ENCODE data around the gene EDDM3A.
"Not testable (repeated sequence)": the region's sequence is repeated elsewhere in the genome, so short reads cannot be mapped to it uniquely, and the experiment has no call there.

The EDDM3A gene

DNA sequence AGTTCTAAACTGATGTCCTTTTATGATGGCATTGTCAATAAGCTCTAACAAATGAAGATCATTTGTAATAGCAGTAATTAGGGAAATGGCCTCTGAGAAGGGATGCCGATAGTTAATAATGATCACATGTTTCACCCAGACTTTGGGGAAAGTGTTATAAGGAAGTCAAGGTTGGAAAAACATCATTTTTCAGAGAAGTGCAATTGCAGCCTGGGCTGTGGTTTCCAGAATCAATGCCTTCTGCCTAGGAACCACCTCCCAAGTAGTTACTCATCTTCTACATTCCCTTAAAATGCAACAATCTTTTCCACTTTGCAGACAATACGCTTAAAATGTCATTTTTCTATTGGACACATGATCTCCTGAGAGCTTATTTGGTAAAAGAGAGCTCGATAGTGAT lies 879 bp downstream of the EDDM3A start:
- TF ChIP-seq, protein P1, sequence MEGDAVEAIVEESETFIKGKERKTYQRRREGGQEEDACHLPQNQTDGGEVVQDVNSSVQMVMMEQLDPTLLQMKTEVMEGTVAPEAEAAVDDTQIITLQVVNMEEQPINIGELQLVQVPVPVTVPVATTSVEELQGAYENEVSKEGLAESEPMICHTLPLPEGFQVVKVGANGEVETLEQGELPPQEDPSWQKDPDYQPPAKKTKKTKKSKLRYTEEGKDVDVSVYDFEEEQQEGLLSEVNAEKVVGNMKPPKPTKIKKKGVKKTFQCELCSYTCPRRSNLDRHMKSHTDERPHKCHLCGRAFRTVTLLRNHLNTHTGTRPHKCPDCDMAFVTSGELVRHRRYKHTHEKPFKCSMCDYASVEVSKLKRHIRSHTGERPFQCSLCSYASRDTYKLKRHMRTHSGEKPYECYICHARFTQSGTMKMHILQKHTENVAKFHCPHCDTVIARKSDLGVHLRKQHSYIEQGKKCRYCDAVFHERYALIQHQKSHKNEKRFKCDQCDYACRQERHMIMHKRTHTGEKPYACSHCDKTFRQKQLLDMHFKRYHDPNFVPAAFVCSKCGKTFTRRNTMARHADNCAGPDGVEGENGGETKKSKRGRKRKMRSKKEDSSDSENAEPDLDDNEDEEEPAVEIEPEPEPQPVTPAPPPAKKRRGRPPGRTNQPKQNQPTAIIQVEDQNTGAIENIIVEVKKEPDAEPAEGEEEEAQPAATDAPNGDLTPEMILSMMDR (IDR thresholded peaks at IDR 0.05; ENCODE audit: low read depth, low read length, missing control alignments): no peak
- DNase-seq (ENCODE audit: extremely low read depth, low read depth): no peak
- no peak overlapping the region for H3K4me3 ChIP-seq (replicated peaks; ENCODE audit: low read depth, low read length)

DNA sequence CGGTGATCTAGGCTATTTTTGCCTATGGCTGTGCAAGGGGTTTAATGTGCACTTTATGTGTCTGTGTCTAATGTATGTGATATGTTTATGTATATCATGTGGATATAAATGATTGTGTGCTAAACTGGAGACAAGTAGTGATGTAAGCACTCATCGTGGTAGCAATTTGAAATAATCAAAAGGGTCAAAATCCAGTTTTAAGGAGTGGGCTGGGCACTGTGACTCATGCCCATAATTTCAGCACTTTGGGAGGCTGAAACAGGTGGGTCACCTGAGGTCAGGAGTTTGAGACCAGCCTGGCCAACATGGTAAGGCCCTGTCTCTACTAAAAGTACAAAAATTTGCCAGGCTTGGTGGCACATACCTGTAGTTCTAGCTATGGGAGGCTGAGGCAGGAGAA lies 2.8 kb downstream of the EDDM3A start:
- TF ChIP-seq, protein P1 (IDR thresholded peaks at IDR 0.05; ENCODE audit: low read depth, low read length, missing control alignments): no peak
- H3K4me3 ChIP-seq (replicated peaks; ENCODE audit: low read depth, low read length): no peak overlapping the region
- no peak for DNase-seq (ENCODE audit: extremely low read depth, low read depth)

GRCh38 chr14:20750194-20750593 lies 4.5 kb downstream of the EDDM3A start:
- DNase-seq (ENCODE audit: extremely low read depth, low read depth): no peak
- TF ChIP-seq, protein P1 (IDR thresholded peaks at IDR 0.05; ENCODE audit: low read depth, low read length, missing control alignments): no peak
- no peak overlapping the region for H3K4me3 ChIP-seq (replicated peaks; ENCODE audit: low read depth, low read length)

GRCh38 chr14:20751963-20752562 lies 6.4 kb downstream of the EDDM3A start:
- TF ChIP-seq, protein P1 (IDR thresholded peaks at IDR 0.05; ENCODE audit: low read depth, low read length, missing control alignments): no peak

GRCh38 chr14:20754308-20754707 lies 8.6 kb downstream of the EDDM3A start:
- TF ChIP-seq, protein P1 (IDR thresholded peaks at IDR 0.05; ENCODE audit: low read depth, low read length, missing control alignments): no peak
- H3K4me3 ChIP-seq (replicated peaks; ENCODE audit: low read depth, low read length): no peak overlapping the region

More at GRCh38 chr14:20751963-20752562, 6.4 kb downstream of the EDDM3A start:
- DNase-seq (ENCODE audit: extremely low read depth, low read depth): peak; percentile 15
- H3K4me3 ChIP-seq (replicated peaks; ENCODE audit: low read depth, low read length): no peak overlapping the region

GRCh38 chr14:20755037-20755436 lies 9.3 kb downstream of the EDDM3A start:
- H3K4me3 ChIP-seq (replicated peaks; ENCODE audit: low read depth, low read length): no peak overlapping the region
- TF ChIP-seq, protein P1 (IDR thresholded peaks at IDR 0.05; ENCODE audit: low read depth, low read length, missing control alignments): no peak
- no peak for DNase-seq (ENCODE audit: extremely low read depth, low read depth)

More at GRCh38 chr14:20754308-20754707, 8.6 kb downstream of the EDDM3A start:
- no peak for DNase-seq (ENCODE audit: extremely low read depth, low read depth)

DNA sequence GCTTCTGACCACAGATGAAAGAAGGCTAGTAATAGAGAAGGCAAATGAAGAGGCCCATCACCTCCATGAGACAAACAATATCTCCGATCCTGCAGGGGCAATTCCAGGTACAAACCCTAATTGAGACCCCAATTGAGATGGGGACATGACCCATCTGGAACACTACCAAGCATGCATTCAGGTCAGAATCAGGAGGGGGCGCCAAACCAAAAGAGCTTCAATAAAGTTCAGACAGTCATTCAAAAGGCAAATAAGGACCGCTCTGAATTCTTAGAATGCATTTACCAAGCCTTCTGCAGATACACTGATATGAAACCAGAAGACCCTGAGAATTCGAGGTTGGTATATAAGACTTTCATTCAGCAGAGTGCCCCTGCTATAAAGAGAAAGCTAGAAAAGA lies 12.3 kb downstream of the EDDM3A start:
- TF ChIP-seq, protein P1 (IDR thresholded peaks at IDR 0.05; ENCODE audit: low read depth, low read length, missing control alignments): no peak
- DNase-seq (ENCODE audit: extremely low read depth, low read depth): no peak
- no peak overlapping the region for H3K4me3 ChIP-seq (replicated peaks; ENCODE audit: low read depth, low read length)

DNA sequence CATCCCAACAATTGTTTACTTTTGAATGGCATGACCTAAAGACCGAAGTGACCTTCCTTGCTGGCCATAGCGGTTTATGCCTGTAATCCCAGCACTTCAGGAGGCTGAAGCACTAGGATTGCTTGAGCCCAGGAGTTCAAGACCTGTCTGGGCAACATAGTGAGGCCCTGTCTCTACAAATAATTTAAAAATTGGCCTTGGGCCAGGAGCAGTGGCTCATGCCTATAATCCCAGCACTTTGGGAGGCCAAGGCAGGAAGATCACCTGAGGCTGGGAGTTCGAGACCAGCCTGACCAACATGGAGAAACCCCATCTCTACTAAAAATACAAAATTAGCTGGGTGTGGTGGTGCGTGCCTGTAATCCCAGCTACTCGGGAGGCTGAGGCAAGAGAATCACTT lies 13.8 kb downstream of the EDDM3A start:
- not testable (repeated sequence) for DNase-seq (ENCODE audit: extremely low read depth, low read depth); H3K4me3 ChIP-seq (replicated peaks; ENCODE audit: low read depth, low read length)

Data from HFF-Myc (cell line).